Measurements from ENCODE around the gene DEAF1.

The DEAF1 gene

DNA sequence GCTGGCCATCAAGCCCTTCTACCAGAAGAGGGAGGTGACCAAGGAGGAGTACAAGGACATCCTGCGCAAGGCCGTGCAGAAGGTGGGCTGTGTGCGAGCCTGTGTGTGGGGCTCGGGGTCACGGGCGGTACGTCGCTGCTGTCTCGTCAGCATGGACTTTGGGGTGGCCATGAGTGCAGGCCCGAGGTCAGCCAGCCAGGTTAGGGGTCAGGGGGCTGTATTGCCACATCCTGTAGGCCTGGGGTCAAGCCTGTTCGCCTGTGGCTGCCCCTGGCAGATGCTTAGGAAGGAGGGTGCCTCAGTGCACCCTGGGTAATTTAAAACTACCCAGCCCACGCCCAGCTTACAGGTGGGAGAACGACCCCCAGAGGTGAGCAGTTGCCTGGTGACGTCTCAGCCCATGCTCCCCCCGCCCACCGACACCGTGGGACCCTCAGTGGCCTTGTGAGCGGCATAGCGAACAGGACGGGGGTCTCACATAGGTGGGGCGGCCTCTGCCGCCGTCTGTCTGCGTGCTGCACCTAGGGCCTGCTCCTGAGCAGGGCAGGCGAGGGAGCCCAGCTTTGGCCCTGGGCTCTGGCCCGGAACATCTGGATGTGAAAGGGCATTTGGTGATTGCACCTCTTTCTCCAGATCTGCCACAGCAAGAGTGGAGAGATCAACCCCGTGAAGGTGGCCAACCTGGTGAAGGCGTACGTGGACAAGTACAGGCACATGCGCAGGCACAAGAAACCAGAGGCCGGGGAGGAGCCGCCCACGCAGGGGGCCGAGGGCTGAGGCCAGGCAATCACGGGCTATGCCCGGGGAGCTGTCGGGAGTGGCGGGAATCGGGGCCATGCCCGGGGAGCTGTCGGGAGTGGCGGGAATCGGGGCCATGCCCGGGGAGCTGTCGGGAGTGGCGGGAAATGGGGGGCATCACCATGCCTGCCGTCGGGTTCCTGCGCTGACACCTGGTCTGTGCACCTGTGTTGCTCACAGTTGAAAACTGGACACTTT, 83.7 kb downstream of the DEAF1 start:
- DNase-seq (ENCODE audit: low read depth), result no peak

GRCh38 chr11:610146-610801, 84.7 kb downstream of the DEAF1 start:
- no peak for DNase-seq (ENCODE audit: low read depth)

DNA sequence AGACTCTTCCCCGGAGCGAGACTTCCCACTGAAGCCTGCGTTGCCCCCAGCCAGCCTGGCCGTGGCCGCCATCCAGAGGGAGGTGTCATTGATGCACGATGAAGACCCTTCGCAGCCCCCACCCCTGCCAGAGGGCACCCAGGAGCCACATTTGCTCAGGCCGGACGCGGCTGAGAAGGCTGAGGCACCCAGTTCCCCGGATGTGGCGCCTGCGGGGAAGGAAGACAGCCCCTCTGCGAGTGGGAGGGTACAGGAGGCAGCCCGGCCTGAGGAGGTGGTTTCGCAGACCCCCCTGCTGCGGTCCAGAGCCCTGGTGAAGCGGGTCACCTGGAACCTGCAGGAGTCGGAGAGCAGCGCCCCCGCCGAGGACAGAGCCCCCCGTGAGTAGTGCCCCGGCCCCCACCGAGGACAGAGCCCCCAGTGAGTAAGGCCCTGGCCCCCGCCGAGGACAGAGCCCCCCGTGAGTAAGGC, 85.6 kb downstream of the DEAF1 start:
- DNase-seq (ENCODE audit: low read depth), result no peak

GRCh38 chr11:608791-609251, 86.2 kb downstream of the DEAF1 start:
- no peak for DNase-seq (ENCODE audit: low read depth)

GRCh38 chr11:607971-608659, 86.9 kb downstream of the DEAF1 start:
- DNase-seq (ENCODE audit: low read depth), result no peak

- DNase-seq (ENCODE audit: low read depth), result no peak
These were observed 87.8 kb downstream of the DEAF1 start for GRCh38 chr11:607020-607780.

DNA sequence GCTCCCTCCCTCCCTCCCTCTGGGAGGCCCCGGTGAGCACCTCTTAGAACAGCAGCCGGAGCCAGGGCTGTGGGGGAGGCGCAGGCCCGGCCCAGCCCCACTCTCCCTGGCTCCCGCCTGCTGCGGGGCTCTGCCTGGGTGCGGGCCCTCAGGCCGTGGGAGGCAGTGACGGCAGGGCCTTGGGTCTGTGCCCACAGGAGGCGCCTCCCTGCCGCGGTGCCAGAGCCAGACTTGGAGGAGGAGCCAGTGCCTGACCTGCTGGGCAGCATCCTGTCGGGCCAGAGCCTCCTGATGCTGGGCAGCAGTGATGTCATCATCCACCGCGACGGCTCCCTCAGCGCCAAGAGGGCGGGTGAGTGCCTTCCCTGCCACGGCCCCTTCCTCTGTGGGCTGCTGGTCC, 88.8 kb downstream of the DEAF1 start:
- DNase-seq (ENCODE audit: low read depth), result no peak

DNA sequence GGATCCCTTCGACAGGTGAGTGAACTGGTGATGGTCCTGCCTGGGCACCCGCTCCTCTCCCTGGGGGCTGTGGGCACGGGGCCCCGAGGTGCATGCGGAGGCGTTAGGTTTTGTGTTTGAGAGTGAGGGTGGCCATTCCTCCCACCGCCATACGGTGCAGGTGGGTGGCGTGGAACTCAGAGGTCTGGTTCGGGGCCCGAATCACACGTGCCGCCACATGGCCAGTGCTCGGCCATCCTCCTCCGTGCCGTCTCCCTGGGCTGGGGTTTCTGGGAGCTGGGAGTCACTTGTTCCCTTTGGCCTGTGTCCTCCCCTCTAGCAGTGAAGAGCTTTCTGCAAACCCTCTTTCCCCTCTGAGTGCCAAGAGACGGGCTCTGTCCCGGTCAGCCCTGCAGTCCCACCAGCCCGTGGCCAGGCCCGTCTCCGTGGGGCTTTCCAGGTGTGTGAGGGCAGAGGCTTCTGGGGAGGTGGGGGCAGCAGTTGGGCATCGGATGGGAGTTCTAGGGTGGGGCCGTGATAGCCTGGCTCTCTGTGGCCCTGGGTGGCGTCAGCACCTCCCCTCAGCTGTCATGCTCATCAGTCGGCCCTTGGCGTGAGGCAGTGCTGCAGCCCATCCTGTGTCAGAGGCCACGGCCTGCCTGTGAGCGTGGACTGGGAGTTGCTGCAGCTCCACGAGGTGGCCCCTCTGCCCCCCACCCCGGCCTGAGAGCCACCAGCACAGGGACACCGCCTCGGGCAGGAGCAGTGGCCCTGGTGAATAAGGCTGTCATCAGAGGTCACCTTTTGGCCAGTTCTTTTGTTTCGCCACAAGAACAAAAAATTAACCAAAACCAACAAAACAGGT, 89.5 kb downstream of the DEAF1 start:
- no peak for DNase-seq (ENCODE audit: low read depth)

DNA sequence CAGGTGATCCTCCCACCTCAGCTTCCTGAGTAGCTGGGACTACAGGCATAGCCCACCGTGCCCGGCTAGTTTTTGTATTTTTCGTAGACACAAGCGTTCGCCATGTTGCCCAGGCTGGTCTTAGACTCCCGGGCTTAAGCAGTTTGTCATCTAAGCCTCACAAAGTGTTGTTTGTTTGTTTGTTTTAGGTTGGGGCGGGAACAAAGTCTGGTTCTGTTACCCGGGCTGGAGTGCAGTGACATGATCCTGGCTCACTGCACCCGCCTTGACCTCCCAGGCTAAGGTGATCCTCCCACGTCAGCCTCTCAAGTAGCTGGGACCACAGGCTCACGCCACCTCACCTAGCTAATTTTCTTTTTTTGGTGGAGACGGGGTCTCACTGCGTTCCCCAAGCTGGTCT, 91.9 kb downstream of the DEAF1 start:
- DNase-seq (ENCODE audit: low read depth), result no peak

DNA sequence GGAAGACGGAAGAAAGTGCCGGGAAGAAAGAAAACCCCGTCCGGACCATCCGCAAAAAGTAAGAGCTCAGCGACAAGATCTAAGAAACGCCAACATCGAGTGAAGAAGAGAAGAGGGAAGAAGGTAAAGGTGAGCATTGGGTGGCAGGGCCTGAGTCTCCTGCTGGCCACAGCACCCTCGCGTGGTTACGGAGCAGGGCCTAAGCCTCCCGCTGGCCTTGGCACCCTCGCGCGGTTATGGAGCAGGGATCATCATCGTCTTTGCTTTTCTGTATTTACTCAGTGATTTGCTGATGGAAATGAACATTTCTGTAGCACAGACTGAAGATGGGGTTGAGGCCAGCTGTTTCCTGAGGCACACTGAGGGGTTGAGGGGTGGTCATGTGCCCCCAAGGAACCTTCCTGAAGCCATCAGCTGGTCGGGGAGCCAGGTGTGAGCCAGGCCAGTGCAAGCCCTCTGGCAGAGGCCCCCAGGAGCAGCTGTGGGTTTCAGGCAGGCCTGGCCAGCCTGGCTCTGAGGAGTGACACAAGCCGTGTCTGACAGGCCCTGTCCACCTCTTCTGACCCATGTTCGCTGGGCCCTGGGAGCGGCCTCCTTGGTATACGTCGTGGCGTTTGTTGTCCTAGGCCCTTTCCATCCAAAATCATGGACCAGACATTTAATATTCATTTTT, 93.3 kb downstream of the DEAF1 start:
- DNase-seq (ENCODE audit: low read depth), result no peak

- DNase-seq (ENCODE audit: low read depth), result no peak
These were observed 96.9 kb downstream of the DEAF1 start for GRCh38 chr11:598005-598680.

GRCh38 chr11:597166-597725, 97.8 kb downstream of the DEAF1 start:
- DNase-seq (ENCODE audit: low read depth), result no peak

DNA sequence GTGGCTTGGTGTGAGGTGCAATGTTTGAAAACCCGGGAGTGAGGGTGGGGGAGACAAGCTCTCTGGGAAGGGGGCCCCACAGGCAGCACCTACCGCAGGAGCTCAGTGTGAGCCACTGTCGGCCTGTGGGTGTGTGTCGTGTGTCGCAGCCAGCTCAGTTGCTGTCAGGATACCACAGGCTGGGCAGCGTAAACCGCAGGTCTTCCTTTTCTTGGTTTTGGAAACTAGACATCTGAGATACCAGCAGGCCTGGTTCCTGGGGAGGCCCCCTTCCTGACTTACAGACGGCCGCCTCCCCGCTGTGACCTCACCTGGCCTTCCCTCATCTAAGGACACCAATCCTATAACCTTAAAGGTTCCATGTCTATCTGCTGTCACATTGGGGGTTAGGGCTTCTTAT, 98.6 kb downstream of the DEAF1 start:
- no peak for DNase-seq (ENCODE audit: low read depth)

GRCh38 chr11:595400-595799, 99.6 kb downstream of the DEAF1 start:
- DNase-seq (ENCODE audit: low read depth), result no peak

Measured in iris pigment epithelial cell (primary cell).